Activated effector memory CD4-positive, alpha-beta T cell treated with Interleukin-2 at 50 U/mL for 16 hours (primary cell): ENCODE results near the gene INKA2.

Experiments
- DNase-seq: peaks from one replicate; pipeline ENCODE4 v3.0.0-alpha.2; 2020

INKA2 gene

GRCh38 chr1:111739194-111739924, at the start of gene INKA2:
TSS of gene INKA2 (minus strand) at chr1:111739395. CDS start at chr1:111739242, 153 bp downstream.
- peak; percentile 60 for DNase-seq

- DNase-seq: no peak
These were observed 47.5 kb upstream of the INKA2 start for GRCh38 chr1:111786669-111787207.

- no peak for DNase-seq
These were observed 45.2 kb upstream of the INKA2 start for GRCh38 chr1:111784273-111784901.

GRCh38 chr1:111779546-111779945, 40.4 kb upstream of the INKA2 start:
- no peak for DNase-seq

- no peak for DNase-seq
These were observed 39.4 kb upstream of the INKA2 start for GRCh38 chr1:111778541-111779051.

- no peak for DNase-seq
These were observed 38.9 kb upstream of the INKA2 start for GRCh38 chr1:111778066-111778465.

GRCh38 chr1:111777301-111777700, 38.1 kb upstream of the INKA2 start:
- DNase-seq: no peak

GRCh38 chr1:111776861-111777260, 37.7 kb upstream of the INKA2 start:
- no peak for DNase-seq

- DNase-seq: no peak
These were observed 37.2 kb upstream of the INKA2 start for GRCh38 chr1:111776391-111776790.

- no peak for DNase-seq
These were observed 36.8 kb upstream of the INKA2 start for GRCh38 chr1:111775966-111776365.

- DNase-seq: no peak
These were observed 31.7 kb upstream of the INKA2 start for GRCh38 chr1:111770916-111771315.

- no peak for DNase-seq
These were observed 30.4 kb upstream of the INKA2 start for GRCh38 chr1:111769517-111770146.

GRCh38 chr1:111768625-111769024, 29.4 kb upstream of the INKA2 start:
- no peak for DNase-seq

GRCh38 chr1:111768023-111768422, 28.8 kb upstream of the INKA2 start:
- DNase-seq: no peak

- DNase-seq: no peak
These were observed 23.1 kb upstream of the INKA2 start for GRCh38 chr1:111762332-111762731.

- no peak for DNase-seq
These were observed 22.5 kb upstream of the INKA2 start for GRCh38 chr1:111761717-111762116.

GRCh38 chr1:111758373-111758772, 19.2 kb upstream of the INKA2 start:
- DNase-seq: no peak

- no peak for DNase-seq
These were observed 16.9 kb upstream of the INKA2 start for GRCh38 chr1:111756124-111756513.

- peak; percentile 88 for DNase-seq
These were observed 16.3 kb upstream of the INKA2 start, which contains the start of gene DDX20 for GRCh38 chr1:111755331-111756123. TSS of gene DDX20 (plus strand) at chr1:111755901. CDS start at chr1:111755925, 24 bp downstream.

- no peak for DNase-seq
These were observed 15.8 kb upstream of the INKA2 start for GRCh38 chr1:111754984-111755330.

GRCh38 chr1:111751906-111752575, 12.8 kb upstream of the INKA2 start:
- DNase-seq: no peak

- no peak for DNase-seq
These were observed 11.7 kb upstream of the INKA2 start for GRCh38 chr1:111750856-111751255.
